PC-9 (cell line): ENCODE results near the gene MOGAT1. TPM values are rescaled to one million over a fixed set of nuclear protein-coding genes. Genes with fewer than 3 reads are reported as not detected.

Experiments used
- BruUV-seq: library from RNA; stranded (reverse); fragments of 400-500 nt; replicated peaks from 2 replicates; lab custom pipeline; 2021; lab: Mats Ljungman, UMichigan
- CTCF ChIA-PET: fragments of 300-600 bp; sonication (Branson Sonifier 250); formaldehyde crosslinking; loops from one replicate; lab custom pipeline; 2022; ENCODE audit warnings: antibody characterized with exemption; lab: Charles Lee
- POLR2A ChIA-PET: fragments of 300-600 bp; sonication (Branson Sonifier 250); formaldehyde crosslinking; loops from one replicate; lab custom pipeline; 2022; ENCODE audit warnings: antibody characterized with exemption; ENCODE audit not compliant: unreplicated experiment; lab: Charles Lee
- DNase-seq, 2 experiments: peaks; one replicate each; pipeline versions ENCODE4 v3.0.0 to v3.0.0-alpha.2; 2015 to 2022; ENCODE audit warnings: mixed read lengths in 1 of 2
- H2AFZ ChIP-seq: fragments of 200-600 bp; sonication (generic); 2 replicates; pipeline ENCODE4 v1.8.1; 2017; ENCODE audit warnings: antibody characterized with exemption
- H3F3A ChIP-seq: fragments of 200-600 bp; sonication (generic); 2 replicates; pipeline ENCODE4 v1.8.1; 2017; ENCODE audit warnings: antibody characterized with exemption, mild to moderate bottlenecking, low read depth; ENCODE audit not compliant: insufficient read depth
- H3K27ac ChIP-seq: fragments of 200-600 bp; sonication (generic); 2 replicates; pipeline ENCODE4 v1.6.1; 2016; ENCODE audit warnings: mixed run types
- H3K27me3 ChIP-seq: fragments of 200-600 bp; sonication (generic); 2 replicates; pipeline ENCODE4 v1.6.1; 2016; ENCODE audit warnings: low read depth, mixed run types; ENCODE audit not compliant: insufficient read depth
- H3K36me3 ChIP-seq: fragments of 200-600 bp; sonication (generic); 2 replicates; pipeline ENCODE4 v1.6.1; 2016; ENCODE audit warnings: low read depth, mixed run types
- H3K4me1 ChIP-seq: fragments of 200-600 bp; sonication (generic); replicated peaks from 2 replicates; pipeline ENCODE4 v1.6.1; 2016; ENCODE audit warnings: mixed run types; ENCODE audit not compliant: insufficient read depth
- H3K4me2 ChIP-seq: fragments of 200-600 bp; sonication (generic); 2 replicates; pipeline ENCODE4 v1.6.1; 2017; ENCODE audit warnings: mixed run types
- H3K4me3 ChIP-seq: fragments of 200-600 bp; sonication (generic); 2 replicates; pipeline ENCODE4 v1.6.1; 2016; ENCODE audit warnings: mixed run types
- H3K79me2 ChIP-seq: fragments of 200-600 bp; sonication (generic); 2 replicates; pipeline ENCODE4 v1.6.1; 2017; ENCODE audit warnings: low read depth, mixed run types
- H3K9me2 ChIP-seq: fragments of 200-600 bp; sonication (generic); 2 replicates; pipeline ENCODE4 v1.8.1; 2017; ENCODE audit warnings: mild to moderate bottlenecking; ENCODE audit not compliant: insufficient read depth
- H3K9me3 ChIP-seq: fragments of 200-600 bp; sonication (generic); 2 replicates; pipeline ENCODE4 v1.8.1; 2016; ENCODE audit warnings: low read depth; ENCODE audit not compliant: insufficient read depth
- H4K20me1 ChIP-seq: fragments of 200-600 bp; sonication (generic); 2 replicates; pipeline ENCODE4 v1.8.1; 2017; ENCODE audit not compliant: insufficient read depth
- CTCF ChIP-seq: fragments of 200-600 bp; sonication (generic); conservative IDR thresholded peaks from 2 replicates; pipeline ENCODE4 v1.6.1; 2017; ENCODE audit warnings: mixed run types, antibody characterized with exemption, mild to moderate bottlenecking, moderate library complexity
- EZH2 ChIP-seq: fragments of 200-600 bp; sonication (generic); IDR thresholded peaks from 2 replicates; pipeline ENCODE4 v1.8.0; 2017; ENCODE audit warnings: antibody characterized with exemption, low read depth
- intact Hi-C: fragments of 100-400 bp; cut with micrococcal nuclease; formaldehyde crosslinking; loops from one replicate; pipeline ENCODE4 v1.10.0; 2022; ENCODE audit not compliant: unreplicated experiment
- total RNA-seq: library from RNA; stranded (reverse); gene quantifications from 2 replicates; pipeline ENCODE4 v1.2.3, GENCODE V29; 2021

Gene MOGAT1
- total RNA-seq, 1 experiment from 2014 or later = 0.35 TPM

GRCh38 chr2:222656526-222657446 lies 14.7 kb upstream of the MOGAT1 start:
- ChIA-PET CTCF (no interaction called here), POLR2A (interaction anchor here (0.6 kb wide), 2 partner anchors 204 to 1276 kb away, joined by 7 to 13 read pairs; partner anchors contain the start of gene ACSL3)
- Histone ChIP-seq H3K79me2 (peaks cover 55% of the 10 kb centered on the region), H3K9me2 (no peaks in the 10 kb centered on the region), H3K9me3 (no peaks in the 10 kb centered on the region), H3K4me1 (peaks cover 27% of the 10 kb centered on the region), H3F3A (peaks cover 8% of the 10 kb centered on the region), H3K36me3 (peaks cover 13% of the 10 kb centered on the region; the same call in 1 of the 2 replicates), H3K27me3 (no peaks in the 10 kb centered on the region), H3K27ac (peak overlapping the region; percentile 45), H4K20me1 (0 out of 2 replicates have a peak, but pooled peaks cover 12% of the 10 kb centered on the region), H3K4me2 (peak overlapping the region; percentile 73), H3K4me3 (peak overlapping the region; percentile 78), H2AFZ (peak overlapping the region; percentile 96)
- TSS peak; percentile 89 for BruUV-seq
- no peak for DNase-seq
- intact Hi-C loops = no loop called here
- TF ChIP-seq CTCF (no peak), EZH2 (no peak)

GRCh38 chr2:222663479-222663878 lies 8.0 kb upstream of the MOGAT1 start:
- ChIA-PET CTCF (no interaction called here), POLR2A (no interaction called here)
- no peak overlapping the region for H3K27ac ChIP-seq
- BruUV-seq = no TSS peak
- H3K9me2 ChIP-seq = no peaks in the 10 kb centered on the region
- H3K4me2 ChIP-seq = no peak overlapping the region
- intact Hi-C loops = no loop called here
- H3K4me1 ChIP-seq = peaks cover 8% of the 10 kb centered on the region
- no peaks in the 10 kb centered on the region for H3K9me3 ChIP-seq
- no peaks in the 10 kb centered on the region for H3K27me3 ChIP-seq
- TF ChIP-seq CTCF = no peak
- TF ChIP-seq EZH2 = no peak
- H3K36me3 ChIP-seq = no peaks in the 10 kb centered on the region
- no peak overlapping the region for H2AFZ ChIP-seq
- no peak for DNase-seq
- H3K79me2 ChIP-seq = no peaks in the 10 kb centered on the region
- no peak overlapping the region for H3K4me3 ChIP-seq
- H4K20me1 ChIP-seq = no peaks in the 10 kb centered on the region
- H3F3A ChIP-seq = no peaks in the 10 kb centered on the region; the same call in 1 of the 2 replicates

GRCh38 chr2:222668494-222669154 lies 2.8 kb upstream of the MOGAT1 start:
- H3K9me2 ChIP-seq = no peaks in the 10 kb centered on the region
- no peaks in the 10 kb centered on the region for H3K79me2 ChIP-seq
- H3K9me3 ChIP-seq = no peaks in the 10 kb centered on the region
- CTCF ChIA-PET = interaction anchor here (0.6 kb wide), 1 partner anchor 40 kb away, joined by 3 read pairs; no protein-coding TSS in a partner anchor
- H3K4me1 ChIP-seq = peaks cover 32% of the 10 kb centered on the region
- no peak overlapping the region for H2AFZ ChIP-seq
- peak overlapping the region; percentile 15; the same call in 1 of the 2 replicates for H3K4me2 ChIP-seq
- no peaks in the 10 kb centered on the region for H3K36me3 ChIP-seq
- TF ChIP-seq EZH2 (no peak), CTCF (no peak)
- H3K27ac ChIP-seq = peak overlapping the region; percentile 4; the same call in 1 of the 2 replicates
- H3F3A ChIP-seq = peaks cover 9% of the 10 kb centered on the region; the same call in 1 of the 2 replicates
- DNase-seq = no peak
- BruUV-seq = no TSS peak
- intact Hi-C loops = no loop called here
- no peaks in the 10 kb centered on the region for H3K27me3 ChIP-seq
- no peaks in the 10 kb centered on the region for H4K20me1 ChIP-seq
- no peak overlapping the region for H3K4me3 ChIP-seq
- POLR2A ChIA-PET = interaction anchor here (0.5 kb wide), 1 partner anchor 227 kb away, joined by 6 read pairs; no protein-coding TSS in a partner anchor
